ENCODE results near the gene TRABD2B. TPM values are rescaled to one million over a fixed set of nuclear protein-coding genes. Genes with fewer than 3 reads are reported as not detected.

Gene TRABD2B
- total RNA-seq, 1 experiment from 2014 or later: 10.3 TPM

DNA sequence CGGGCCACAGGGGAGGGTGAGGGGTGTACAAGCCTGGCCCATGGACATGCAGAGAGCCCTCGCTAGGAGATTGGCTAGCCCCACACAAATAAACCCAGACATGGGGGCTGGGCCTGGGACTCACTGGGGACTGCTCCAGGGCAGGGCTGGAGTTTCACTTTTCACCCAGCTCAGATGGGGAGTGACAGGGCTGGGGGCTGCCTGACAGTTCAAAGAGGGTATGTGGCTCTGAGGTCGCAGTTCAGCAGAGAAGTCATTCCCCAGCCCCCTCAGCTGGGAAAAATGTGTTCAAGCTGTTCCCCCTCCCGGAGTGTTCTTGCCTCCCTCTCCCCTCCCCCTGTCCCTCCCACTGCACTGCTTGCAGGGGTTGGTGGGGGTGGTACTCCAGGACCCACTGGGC is 277.1 kb downstream of the TRABD2B start:
- Mint-ChIP-seq H3K9me3 (no peaks in the 10 kb centered on the region), H3K36me3 (no peaks in the 10 kb centered on the region), H3K4me3 (no peak overlapping the region), H3K27ac (no peak overlapping the region), H3K4me1 (peaks cover 20% of the 10 kb centered on the region), H3K27me3 (ENCODE audit: low read depth) (peaks cover 78% of the 10 kb centered on the region)
- ChIA-PET POLR2A (no interaction called here), CTCF (interaction anchor here (0.7 to 3.2 kb wide), 5 partner anchors 10 to 288 kb away, joined by 3 to 11 read pairs (median 6); partner anchors contain the start of gene FOXD2)
- no peak for ATAC-seq
- DNase-seq (ENCODE audit: low spot score): no peak
- TF ChIP-seq, protein P1, sequence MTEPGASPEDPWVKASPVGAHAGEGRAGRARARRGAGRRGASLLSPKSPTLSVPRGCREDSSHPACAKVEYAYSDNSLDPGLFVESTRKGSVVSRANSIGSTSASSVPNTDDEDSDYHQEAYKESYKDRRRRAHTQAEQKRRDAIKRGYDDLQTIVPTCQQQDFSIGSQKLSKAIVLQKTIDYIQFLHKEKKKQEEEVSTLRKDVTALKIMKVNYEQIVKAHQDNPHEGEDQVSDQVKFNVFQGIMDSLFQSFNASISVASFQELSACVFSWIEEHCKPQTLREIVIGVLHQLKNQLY (CRISPR knock-in tag; IDR thresholded peaks at IDR 0.05): no peak
- no peak for TF ChIP-seq MYBL2 (CRISPR knock-in tag; IDR thresholded peaks at IDR 0.05)
- TF ChIP-seq, protein P2, sequence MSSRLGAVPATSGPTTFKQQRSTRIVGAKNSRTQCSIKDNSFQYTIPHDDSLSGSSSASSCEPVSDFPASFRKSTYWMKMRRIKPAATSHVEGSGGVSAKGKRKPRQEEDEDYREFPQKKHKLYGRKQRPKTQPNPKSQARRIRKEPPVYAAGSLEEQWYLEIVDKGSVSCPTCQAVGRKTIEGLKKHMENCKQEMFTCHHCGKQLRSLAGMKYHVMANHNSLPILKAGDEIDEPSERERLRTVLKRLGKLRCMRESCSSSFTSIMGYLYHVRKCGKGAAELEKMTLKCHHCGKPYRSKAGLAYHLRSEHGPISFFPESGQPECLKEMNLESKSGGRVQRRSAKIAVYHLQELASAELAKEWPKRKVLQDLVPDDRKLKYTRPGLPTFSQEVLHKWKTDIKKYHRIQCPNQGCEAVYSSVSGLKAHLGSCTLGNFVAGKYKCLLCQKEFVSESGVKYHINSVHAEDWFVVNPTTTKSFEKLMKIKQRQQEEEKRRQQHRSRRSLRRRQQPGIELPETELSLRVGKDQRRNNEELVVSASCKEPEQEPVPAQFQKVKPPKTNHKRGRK (CRISPR knock-in tag; IDR thresholded peaks at IDR 0.05; ENCODE audit: borderline replicate concordance): no peak
- no peak for TF ChIP-seq NFYB (CRISPR knock-in tag; conservative IDR thresholded peaks at IDR 0.05; ENCODE audit: low read depth)
- no peak for TF ChIP-seq IRF2 (CRISPR knock-in tag; IDR thresholded peaks at IDR 0.05; ENCODE audit: borderline replicate concordance, low read depth)
- TF ChIP-seq, protein P3, sequence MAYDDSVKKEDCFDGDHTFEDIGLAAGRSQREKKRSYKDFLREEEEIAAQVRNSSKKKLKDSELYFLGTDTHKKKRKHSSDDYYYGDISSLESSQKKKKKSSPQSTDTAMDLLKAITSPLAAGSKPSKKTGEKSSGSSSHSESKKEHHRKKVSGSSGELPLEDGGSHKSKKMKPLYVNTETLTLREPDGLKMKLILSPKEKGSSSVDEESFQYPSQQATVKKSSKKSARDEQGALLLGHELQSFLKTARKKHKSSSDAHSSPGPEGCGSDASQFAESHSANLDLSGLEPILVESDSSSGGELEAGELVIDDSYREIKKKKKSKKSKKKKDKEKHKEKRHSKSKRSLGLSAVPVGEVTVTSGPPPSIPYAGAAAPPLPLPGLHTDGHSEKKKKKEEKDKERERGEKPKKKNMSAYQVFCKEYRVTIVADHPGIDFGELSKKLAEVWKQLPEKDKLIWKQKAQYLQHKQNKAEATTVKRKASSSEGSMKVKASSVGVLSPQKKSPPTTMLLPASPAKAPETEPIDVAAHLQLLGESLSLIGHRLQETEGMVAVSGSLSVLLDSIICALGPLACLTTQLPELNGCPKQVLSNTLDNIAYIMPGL (CRISPR knock-in tag; IDR thresholded peaks at IDR 0.05): no peak
- TF ChIP-seq ZNF263 (CRISPR knock-in tag; IDR thresholded peaks at IDR 0.05; ENCODE audit: low read depth): no peak
- TF ChIP-seq JAZF1 (CRISPR knock-in tag; IDR thresholded peaks at IDR 0.05): no peak
- no peak for TF ChIP-seq ZNF138 (CRISPR knock-in tag; conservative IDR thresholded peaks at IDR 0.05)
- TF ChIP-seq MXD4 (CRISPR knock-in tag; IDR thresholded peaks at IDR 0.05; ENCODE audit: borderline replicate concordance): no peak
- no peak for TF ChIP-seq FOXK1 (CRISPR knock-in tag; IDR thresholded peaks at IDR 0.05)
- TF ChIP-seq ZNF121 (CRISPR knock-in tag; IDR thresholded peaks at IDR 0.05): no peak
- TF ChIP-seq CBFB (CRISPR knock-in tag; IDR thresholded peaks at IDR 0.05; ENCODE audit: low read depth): no peak
- TF ChIP-seq, protein P4, sequence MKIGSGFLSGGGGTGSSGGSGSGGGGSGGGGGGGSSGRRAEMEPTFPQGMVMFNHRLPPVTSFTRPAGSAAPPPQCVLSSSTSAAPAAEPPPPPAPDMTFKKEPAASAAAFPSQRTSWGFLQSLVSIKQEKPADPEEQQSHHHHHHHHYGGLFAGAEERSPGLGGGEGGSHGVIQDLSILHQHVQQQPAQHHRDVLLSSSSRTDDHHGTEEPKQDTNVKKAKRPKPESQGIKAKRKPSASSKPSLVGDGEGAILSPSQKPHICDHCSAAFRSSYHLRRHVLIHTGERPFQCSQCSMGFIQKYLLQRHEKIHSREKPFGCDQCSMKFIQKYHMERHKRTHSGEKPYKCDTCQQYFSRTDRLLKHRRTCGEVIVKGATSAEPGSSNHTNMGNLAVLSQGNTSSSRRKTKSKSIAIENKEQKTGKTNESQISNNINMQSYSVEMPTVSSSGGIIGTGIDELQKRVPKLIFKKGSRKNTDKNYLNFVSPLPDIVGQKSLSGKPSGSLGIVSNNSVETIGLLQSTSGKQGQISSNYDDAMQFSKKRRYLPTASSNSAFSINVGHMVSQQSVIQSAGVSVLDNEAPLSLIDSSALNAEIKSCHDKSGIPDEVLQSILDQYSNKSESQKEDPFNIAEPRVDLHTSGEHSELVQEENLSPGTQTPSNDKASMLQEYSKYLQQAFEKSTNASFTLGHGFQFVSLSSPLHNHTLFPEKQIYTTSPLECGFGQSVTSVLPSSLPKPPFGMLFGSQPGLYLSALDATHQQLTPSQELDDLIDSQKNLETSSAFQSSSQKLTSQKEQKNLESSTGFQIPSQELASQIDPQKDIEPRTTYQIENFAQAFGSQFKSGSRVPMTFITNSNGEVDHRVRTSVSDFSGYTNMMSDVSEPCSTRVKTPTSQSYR (CRISPR knock-in tag; IDR thresholded peaks at IDR 0.05): no peak
- TF ChIP-seq ZNF232 (CRISPR knock-in tag; IDR thresholded peaks at IDR 0.05): no peak
- TF ChIP-seq, protein P5, sequence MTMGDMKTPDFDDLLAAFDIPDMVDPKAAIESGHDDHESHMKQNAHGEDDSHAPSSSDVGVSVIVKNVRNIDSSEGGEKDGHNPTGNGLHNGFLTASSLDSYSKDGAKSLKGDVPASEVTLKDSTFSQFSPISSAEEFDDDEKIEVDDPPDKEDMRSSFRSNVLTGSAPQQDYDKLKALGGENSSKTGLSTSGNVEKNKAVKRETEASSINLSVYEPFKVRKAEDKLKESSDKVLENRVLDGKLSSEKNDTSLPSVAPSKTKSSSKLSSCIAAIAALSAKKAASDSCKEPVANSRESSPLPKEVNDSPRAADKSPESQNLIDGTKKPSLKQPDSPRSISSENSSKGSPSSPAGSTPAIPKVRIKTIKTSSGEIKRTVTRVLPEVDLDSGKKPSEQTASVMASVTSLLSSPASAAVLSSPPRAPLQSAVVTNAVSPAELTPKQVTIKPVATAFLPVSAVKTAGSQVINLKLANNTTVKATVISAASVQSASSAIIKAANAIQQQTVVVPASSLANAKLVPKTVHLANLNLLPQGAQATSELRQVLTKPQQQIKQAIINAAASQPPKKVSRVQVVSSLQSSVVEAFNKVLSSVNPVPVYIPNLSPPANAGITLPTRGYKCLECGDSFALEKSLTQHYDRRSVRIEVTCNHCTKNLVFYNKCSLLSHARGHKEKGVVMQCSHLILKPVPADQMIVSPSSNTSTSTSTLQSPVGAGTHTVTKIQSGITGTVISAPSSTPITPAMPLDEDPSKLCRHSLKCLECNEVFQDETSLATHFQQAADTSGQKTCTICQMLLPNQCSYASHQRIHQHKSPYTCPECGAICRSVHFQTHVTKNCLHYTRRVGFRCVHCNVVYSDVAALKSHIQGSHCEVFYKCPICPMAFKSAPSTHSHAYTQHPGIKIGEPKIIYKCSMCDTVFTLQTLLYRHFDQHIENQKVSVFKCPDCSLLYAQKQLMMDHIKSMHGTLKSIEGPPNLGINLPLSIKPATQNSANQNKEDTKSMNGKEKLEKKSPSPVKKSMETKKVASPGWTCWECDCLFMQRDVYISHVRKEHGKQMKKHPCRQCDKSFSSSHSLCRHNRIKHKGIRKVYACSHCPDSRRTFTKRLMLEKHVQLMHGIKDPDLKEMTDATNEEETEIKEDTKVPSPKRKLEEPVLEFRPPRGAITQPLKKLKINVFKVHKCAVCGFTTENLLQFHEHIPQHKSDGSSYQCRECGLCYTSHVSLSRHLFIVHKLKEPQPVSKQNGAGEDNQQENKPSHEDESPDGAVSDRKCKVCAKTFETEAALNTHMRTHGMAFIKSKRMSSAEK (CRISPR knock-in tag; IDR thresholded peaks at IDR 0.05; ENCODE audit: borderline replicate concordance): no peak
- TF ChIP-seq CREB1 (CRISPR knock-in tag; IDR thresholded peaks at IDR 0.05): no peak
- TF ChIP-seq, protein P6, sequence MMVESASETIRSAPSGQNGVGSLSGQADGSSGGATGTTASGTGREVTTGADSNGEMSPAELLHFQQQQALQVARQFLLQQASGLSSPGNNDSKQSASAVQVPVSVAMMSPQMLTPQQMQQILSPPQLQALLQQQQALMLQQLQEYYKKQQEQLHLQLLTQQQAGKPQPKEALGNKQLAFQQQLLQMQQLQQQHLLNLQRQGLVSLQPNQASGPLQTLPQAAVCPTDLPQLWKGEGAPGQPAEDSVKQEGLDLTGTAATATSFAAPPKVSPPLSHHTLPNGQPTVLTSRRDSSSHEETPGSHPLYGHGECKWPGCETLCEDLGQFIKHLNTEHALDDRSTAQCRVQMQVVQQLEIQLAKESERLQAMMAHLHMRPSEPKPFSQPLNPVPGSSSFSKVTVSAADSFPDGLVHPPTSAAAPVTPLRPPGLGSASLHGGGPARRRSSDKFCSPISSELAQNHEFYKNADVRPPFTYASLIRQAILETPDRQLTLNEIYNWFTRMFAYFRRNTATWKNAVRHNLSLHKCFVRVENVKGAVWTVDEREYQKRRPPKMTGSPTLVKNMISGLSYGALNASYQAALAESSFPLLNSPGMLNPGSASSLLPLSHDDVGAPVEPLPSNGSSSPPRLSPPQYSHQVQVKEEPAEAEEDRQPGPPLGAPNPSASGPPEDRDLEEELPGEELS (CRISPR knock-in tag; IDR thresholded peaks at IDR 0.05): no peak
- TF ChIP-seq, protein P7, sequence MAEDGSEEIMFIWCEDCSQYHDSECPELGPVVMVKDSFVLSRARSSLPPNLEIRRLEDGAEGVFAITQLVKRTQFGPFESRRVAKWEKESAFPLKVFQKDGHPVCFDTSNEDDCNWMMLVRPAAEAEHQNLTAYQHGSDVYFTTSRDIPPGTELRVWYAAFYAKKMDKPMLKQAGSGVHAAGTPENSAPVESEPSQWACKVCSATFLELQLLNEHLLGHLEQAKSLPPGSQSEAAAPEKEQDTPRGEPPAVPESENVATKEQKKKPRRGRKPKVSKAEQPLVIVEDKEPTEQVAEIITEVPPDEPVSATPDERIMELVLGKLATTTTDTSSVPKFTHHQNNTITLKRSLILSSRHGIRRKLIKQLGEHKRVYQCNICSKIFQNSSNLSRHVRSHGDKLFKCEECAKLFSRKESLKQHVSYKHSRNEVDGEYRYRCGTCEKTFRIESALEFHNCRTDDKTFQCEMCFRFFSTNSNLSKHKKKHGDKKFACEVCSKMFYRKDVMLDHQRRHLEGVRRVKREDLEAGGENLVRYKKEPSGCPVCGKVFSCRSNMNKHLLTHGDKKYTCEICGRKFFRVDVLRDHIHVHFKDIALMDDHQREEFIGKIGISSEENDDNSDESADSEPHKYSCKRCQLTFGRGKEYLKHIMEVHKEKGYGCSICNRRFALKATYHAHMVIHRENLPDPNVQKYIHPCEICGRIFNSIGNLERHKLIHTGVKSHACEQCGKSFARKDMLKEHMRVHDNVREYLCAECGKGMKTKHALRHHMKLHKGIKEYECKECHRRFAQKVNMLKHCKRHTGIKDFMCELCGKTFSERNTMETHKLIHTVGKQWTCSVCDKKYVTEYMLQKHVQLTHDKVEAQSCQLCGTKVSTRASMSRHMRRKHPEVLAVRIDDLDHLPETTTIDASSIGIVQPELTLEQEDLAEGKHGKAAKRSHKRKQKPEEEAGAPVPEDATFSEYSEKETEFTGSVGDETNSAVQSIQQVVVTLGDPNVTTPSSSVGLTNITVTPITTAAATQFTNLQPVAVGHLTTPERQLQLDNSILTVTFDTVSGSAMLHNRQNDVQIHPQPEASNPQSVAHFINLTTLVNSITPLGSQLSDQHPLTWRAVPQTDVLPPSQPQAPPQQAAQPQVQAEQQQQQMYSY (CRISPR knock-in tag; IDR thresholded peaks at IDR 0.05): no peak

All from WTC11 (cell line).